DMS53 treated with DMSO at 0.1 percent for 48 hours (cell line): ENCODE measurements around the gene PURA.
A peak's percentile ranks its signal among the peaks of the same experiment; 100 is the strongest.
"Not testable (repeated sequence)": the region's sequence is repeated elsewhere in the genome, so short reads cannot be mapped to it uniquely, and the experiment has no call there.

Source experiments
- DNase-seq: peaks from one replicate; lab custom pipeline; 2025; ENCODE audit not compliant: unreplicated experiment; lab: John Stamatoyannopoulos, UW

Gene PURA

GRCh38 chr5:140134277-140134935, 20.5 kb downstream of the PURA start:
- no peak for DNase-seq

GRCh38 chr5:140135127-140135526, 21.2 kb downstream of the PURA start:
- DNase-seq: no peak

- no peak for DNase-seq
These were observed 22.7 kb downstream of the PURA start for GRCh38 chr5:140136624-140137023.

GRCh38 chr5:140140435-140140834, 26.5 kb downstream of the PURA start:
- no peak for DNase-seq

- no peak for DNase-seq
These were observed 27.3 kb downstream of the PURA start for GRCh38 chr5:140141241-140141640.

GRCh38 chr5:140142246-140142645, 28.3 kb downstream of the PURA start:
- DNase-seq: no peak

GRCh38 chr5:140142856-140143255, 28.9 kb downstream of the PURA start:
- no peak for DNase-seq

- no peak for DNase-seq
These were observed 29.8 kb downstream of the PURA start for GRCh38 chr5:140143521-140144258.

GRCh38 chr5:140145256-140145655, 31.3 kb downstream of the PURA start:
- DNase-seq: no peak

GRCh38 chr5:140145818-140146522, 32.1 kb downstream of the PURA start:
- no peak for DNase-seq

GRCh38 chr5:140146523-140146842, 32.6 kb downstream of the PURA start:
- no peak for DNase-seq

GRCh38 chr5:140147460-140147859, 33.6 kb downstream of the PURA start:
- no peak for DNase-seq

- DNase-seq: no peak
These were observed 34.6 kb downstream of the PURA start for GRCh38 chr5:140148508-140148907.

- no peak for DNase-seq
These were observed 36.3 kb downstream of the PURA start for GRCh38 chr5:140150201-140150600.

- peak; percentile 89 for DNase-seq
These were observed 37.5 kb downstream of the PURA start for GRCh38 chr5:140151144-140152021.

- DNase-seq: no peak
These were observed 38.4 kb downstream of the PURA start for GRCh38 chr5:140152022-140152999.

GRCh38 chr5:140153255-140153654, 39.3 kb downstream of the PURA start:
- DNase-seq: no peak

GRCh38 chr5:140153905-140154304, 40.0 kb downstream of the PURA start:
- DNase-seq: no peak

- DNase-seq: not testable (repeated sequence)
These were observed 40.9 kb downstream of the PURA start for GRCh38 chr5:140154710-140155381.
